Measurements from ENCODE around the gene CDKN2B-AS1.
"Not testable (repeated sequence)": the region's sequence is repeated elsewhere in the genome, so short reads cannot be mapped to it uniquely, and the experiment has no call there.

CDKN2B-AS1 gene

GRCh38 chr9:22047596-22047995 is 53.0 kb downstream of the CDKN2B-AS1 start:
- no peak for DNase-seq

GRCh38 chr9:22049411-22049810 is 54.8 kb downstream of the CDKN2B-AS1 start:
- DNase-seq: no peak

DNA sequence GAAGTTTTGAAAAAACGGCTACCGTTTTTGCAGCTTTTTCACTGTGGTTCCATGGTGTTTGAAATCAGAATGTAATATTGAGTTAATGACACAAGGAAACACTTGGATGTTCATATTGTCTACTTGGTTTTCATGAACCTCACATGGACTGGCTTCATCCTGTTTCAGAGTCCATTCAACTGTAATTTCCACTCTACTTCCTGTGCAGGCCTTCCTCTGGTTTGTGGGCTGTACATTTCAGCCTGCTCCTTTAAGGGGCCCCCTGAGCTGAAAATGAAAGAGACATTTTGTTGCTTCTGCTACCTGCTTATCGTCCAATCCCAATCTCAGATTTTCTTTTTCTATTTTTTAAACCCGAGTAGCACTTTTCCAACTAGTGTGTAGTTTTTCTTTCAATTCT is 56.3 kb downstream of the CDKN2B-AS1 start:
- no peak for DNase-seq

GRCh38 chr9:22052376-22052945 is 57.9 kb downstream of the CDKN2B-AS1 start:
- DNase-seq: no peak

GRCh38 chr9:22053178-22053577 is 58.6 kb downstream of the CDKN2B-AS1 start:
- no peak for DNase-seq

DNA sequence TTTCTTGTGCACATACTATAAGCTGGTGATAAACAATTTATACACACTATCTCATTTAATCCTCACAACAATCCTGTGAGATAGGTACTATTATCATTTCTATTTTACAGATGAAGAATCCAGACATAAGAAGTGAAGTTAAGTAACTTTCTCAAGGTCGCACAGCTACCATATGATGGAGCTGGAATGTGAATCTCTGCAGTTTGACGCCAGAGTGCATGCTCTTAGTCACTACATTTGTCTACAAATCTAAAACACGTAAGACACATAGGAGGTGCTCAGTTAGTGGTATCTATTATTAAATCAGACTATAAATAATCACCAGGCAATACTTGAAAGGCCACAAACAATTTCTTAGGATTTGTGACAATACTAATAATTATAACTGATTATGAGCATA is 59.5 kb downstream of the CDKN2B-AS1 start:
- no peak for DNase-seq

DNA sequence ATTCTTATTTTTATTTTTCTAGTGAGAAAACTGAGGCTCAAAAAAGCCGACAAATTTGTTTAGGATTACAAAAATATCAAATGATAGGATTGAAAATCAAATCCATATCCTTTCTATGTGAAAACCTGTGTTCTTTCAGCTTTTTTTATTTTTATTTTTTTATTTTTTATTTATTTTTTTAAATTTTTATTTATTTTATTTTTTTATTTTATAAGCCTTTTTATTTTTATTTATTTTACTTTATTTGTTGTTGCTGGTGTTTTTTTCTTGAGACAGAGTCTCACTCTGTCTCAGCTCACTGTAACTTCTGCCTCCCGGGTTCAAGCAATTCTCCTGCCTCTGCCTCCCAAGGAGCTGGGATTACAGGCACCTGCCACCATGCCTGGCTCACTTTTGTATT is 59.9 kb downstream of the CDKN2B-AS1 start:
- DNase-seq: no peak

- DNase-seq: no peak
Observed at GRCh38 chr9:22055090-22055489, 60.5 kb downstream of the CDKN2B-AS1 start.

DNA sequence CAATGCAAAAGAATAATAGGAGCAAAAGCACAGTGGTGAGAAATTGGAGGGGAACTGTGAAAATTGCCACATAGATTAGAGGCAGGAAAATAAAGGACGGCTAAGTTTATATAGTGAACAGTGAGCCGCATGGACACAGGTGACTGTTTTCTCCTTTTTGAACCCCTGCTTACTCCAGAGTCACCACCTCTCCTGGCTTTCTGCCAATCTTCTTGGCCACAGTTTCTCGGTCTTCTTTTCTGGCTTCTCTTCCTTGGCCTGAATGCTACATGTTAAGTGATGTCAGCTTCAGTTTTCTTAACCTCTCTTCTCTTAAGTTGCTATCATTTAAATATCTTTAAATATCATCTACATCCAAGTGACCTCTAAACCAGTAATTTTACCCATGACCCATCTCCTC is 61.8 kb downstream of the CDKN2B-AS1 start:
- no peak for DNase-seq

- not testable (repeated sequence) for DNase-seq
Observed at GRCh38 chr9:22057972-22058371, 63.4 kb downstream of the CDKN2B-AS1 start.

DNA sequence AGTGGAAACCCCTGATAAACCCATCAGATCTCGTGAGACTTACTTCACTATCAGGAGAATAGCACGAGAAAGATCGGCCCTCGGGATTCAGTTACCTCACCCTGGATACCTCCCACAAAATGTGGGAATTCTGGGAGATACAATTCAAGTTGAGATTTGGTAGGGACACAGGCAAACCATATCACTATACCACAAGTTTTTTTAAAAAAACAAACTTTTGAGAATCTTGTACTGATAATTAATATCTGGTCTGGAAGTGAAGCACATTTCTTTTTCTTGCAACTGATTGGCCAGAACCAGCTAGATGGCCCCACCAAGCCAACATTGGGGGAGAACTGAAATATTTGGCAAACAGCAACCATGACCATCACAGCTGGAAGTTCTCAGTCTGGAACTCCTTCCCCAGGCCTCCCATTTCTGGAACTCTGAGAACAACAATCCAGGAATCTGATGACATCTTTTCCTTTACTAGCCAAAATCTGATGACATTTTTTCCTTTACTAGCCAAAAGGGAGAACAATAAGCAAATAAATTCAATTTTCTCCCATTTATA is 66.3 kb downstream of the CDKN2B-AS1 start:
- no peak for DNase-seq

DNA sequence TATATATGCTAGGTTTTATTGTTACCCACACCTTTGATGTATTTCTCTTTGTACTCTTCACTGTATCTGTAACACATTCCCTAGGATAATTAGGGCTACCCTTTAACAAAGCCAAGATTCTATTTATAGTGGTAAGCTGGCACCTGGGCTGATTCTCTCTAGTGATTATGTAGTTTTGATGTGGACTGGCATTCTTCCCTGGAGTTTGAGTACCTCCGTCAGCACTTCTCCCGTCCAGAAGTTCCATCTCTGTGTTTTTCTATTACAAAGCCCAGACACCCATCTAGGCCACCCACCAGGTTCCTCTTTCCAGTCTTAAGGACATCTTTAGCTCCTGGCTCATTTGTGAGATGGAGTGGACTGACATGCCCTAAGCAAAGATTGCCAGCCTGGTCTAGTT is 70.4 kb downstream of the CDKN2B-AS1 start:
- no peak for DNase-seq

- no peak for DNase-seq
Observed at GRCh38 chr9:22065431-22066200, 71.0 kb downstream of the CDKN2B-AS1 start.

DNA sequence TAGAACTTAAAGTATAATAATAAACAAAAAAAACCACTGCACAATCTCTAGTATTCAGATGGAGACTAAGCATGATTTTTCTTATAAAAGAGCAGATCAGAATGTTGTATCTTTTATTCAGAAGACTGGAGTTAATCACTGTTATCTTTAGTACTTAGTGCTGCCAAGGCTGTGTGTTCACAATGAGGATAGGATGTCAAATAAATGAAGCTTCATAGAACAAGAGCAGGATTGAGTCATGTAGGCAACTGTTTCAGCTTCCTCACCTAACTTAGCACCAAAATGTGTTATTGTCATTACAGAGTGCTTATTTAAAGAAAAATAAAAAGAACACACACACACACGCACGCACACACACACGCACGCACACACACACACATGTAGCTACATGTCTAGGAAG is 72.6 kb downstream of the CDKN2B-AS1 start:
- no peak for DNase-seq

DNA sequence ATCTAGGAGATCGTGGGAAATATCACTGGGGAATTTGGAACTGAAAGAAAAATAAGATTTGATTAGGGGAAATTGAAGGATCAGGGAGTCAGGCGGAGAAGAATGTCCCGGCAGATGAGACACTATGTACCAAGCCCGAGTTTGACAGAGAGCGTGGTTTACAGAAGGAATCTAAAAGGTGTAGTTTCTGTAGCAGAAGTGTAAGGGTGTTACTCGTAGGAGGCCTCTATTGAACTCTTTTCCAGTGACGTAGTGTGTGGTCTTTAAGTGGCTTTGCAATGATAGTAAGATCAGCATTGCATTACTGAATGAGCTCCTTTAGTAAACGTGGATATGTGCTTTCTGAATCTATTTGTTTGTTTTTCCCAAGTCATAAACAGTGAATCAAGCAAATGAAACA is 73.8 kb downstream of the CDKN2B-AS1 start:
- no peak for DNase-seq

GRCh38 chr9:22073349-22073748 is 78.8 kb downstream of the CDKN2B-AS1 start:
- DNase-seq: no peak

DNA sequence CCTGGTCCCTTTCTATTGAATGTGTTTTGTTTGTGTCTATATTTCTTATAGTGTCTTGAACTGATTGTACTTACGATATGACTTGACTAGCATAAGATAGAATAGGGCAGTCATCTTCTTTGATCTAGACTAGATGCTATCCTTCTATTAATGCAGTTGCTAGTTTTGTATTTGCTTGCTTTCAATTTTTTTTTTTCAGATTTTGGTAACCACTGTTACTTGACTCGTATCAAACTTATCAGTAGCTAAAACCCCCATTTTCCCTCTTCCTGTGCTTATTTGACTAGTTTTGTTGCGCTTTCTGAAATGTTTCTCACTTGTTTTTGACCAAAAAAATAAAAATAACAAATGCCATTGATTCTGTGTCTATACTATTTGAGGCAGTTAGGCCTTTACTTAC is 83.5 kb downstream of the CDKN2B-AS1 start:
- DNase-seq: no peak

DNA sequence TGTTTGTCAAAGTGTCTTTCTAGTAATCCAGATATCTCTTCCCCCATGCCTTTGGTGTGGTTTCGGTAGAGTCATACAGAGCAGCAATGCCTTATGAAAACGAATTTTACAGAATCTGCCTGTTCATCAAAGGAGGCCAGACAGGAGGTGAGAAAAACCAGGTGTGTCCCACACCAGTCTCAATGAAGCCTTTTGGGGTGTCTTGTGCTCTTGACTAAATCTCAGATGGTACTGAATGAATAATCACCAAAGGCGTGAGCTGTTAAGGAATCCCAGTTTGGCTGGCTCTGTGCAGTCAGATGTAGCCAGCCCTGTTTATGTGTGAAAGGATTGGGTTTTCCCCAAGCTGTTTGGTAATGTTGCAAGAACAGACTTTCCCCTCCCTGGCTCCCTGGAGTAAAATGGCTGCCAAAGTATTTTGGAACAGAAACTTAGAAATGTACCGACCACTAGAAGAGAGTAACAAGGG is 85.3 kb downstream of the CDKN2B-AS1 start:
- DNase-seq: no peak

DNA sequence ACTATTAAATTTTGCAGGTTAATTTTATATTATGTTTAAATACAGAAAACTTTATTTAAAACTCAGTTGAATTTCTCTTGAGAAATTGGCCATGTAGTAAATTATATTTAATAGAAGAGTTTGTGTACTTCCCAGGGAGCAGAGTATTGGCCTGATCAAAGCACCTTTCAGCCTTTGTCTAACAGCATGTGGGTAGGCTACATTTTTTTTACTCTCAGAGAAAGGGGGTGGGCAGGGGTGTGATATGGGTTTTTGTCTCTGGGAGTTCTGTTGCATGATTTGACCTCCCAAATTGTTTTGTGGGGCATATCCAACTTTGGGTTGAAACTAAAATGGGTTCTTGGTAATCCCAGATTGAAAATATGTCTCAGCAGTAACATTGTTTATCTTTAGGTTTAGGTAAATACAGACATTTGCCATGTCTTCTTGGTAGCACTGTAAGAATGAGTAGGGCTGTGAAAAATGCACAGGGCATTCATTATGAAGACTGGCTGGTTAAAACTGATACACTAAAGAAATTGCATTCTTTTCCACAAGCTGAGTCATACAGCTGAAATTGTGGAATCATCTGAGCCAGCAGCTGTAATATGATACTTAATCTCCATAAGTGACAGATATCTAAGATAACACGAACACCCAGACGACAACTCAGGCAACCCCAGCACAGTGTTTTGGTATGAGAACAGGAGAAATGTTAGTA is 89.9 kb downstream of the CDKN2B-AS1 start:
- DNase-seq: no peak

- no peak for DNase-seq
Observed at GRCh38 chr9:22088053-22088716, 93.6 kb downstream of the CDKN2B-AS1 start.

DNA sequence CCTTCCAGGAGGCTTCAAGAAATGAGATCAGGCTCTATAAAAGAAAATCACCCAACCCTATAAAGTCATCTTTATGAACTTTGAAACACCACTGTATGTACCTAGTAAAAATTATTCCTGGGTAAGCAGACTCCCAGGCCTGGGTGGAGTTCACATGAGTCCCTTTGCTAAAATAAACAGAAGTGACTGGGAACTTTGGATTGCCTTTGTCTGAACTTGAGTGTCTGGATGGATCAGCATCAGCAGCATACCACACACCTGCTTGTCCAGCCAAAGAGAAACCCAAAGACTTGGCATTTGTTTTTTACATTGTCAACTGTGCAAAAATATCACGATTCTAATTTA is 94.1 kb downstream of the CDKN2B-AS1 start:
- DNase-seq: no peak

GRCh38 chr9:22097707-22098106 is 103.1 kb downstream of the CDKN2B-AS1 start:
- no peak for DNase-seq

DNA sequence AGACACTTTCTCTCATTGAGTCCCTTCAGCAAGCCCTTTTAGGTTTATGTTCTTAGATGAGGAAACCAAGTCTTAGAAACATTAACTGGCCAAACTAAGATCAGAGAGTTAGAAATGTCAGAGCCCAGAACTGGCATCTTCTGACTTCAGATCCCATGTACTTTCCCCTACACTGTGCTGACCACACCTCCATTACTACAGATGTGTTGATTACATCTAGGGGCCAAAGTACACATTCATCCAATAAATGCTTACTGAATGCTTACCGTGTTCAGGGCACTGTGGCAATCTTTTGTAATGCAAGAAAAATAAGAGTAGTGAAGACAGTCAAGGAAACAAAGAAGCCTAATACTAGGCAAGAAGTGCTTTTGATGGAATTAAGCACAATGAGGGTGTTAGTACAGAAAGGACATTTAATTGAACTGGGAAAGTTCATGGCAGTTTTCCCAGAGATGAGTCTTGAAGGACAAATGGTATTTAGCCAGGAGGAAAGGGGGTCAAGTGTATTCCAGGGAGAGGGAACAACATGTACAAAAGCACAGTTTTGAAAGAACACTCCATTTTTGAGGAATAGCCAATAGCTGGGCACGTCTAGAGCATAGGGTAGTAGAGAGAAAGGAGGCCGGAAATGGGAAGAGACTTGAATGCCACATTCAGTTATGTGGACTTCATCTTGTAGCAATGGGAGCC is 104.2 kb downstream of the CDKN2B-AS1 start:
- no peak for DNase-seq

All from NCI-H1092 (cell line).